COR-L47 (cell line): ENCODE measurements around the gene MYO15A.

ENCODE experiments used
- DNase-seq: peaks from one replicate; lab custom pipeline; 2025; lab: John Stamatoyannopoulos, UW

Gene MYO15A

GRCh38 chr17:18105595-18105994 is 3.0 kb upstream of the MYO15A start:
- DNase-seq = no peak

GRCh38 chr17:18106211-18106610 is 2.3 kb upstream of the MYO15A start:
- DNase-seq = no peak

- no peak for DNase-seq
Measured at GRCh38 chr17:18107061-18107790, 1.3 kb upstream of the MYO15A start.

GRCh38 chr17:18107971-18108370 is 585 bp upstream of the MYO15A start:
- DNase-seq = no peak

- no peak for DNase-seq
Measured at GRCh38 chr17:18109935-18110485, 1.5 kb downstream of the MYO15A start.

- DNase-seq = no peak
Measured at GRCh38 chr17:18110636-18111145, 2.1 kb downstream of the MYO15A start.

GRCh38 chr17:18111330-18111971 is 2.9 kb downstream of the MYO15A start:
- no peak for DNase-seq

GRCh38 chr17:18115517-18115916 is 7.0 kb downstream of the MYO15A start:
- no peak for DNase-seq

- DNase-seq = no peak
Measured at GRCh38 chr17:18116078-18116477, 7.5 kb downstream of the MYO15A start.

- no peak for DNase-seq
Measured at GRCh38 chr17:18117533-18117932, 9.0 kb downstream of the MYO15A start.

GRCh38 chr17:18117982-18118975 is 9.7 kb downstream of the MYO15A start:
- DNase-seq = no peak

- no peak for DNase-seq
Measured at GRCh38 chr17:18119166-18119745, 10.7 kb downstream of the MYO15A start.

GRCh38 chr17:18119938-18120337 is 11.4 kb downstream of the MYO15A start:
- DNase-seq = no peak

- DNase-seq = no peak
Measured at GRCh38 chr17:18120461-18121017, 12.0 kb downstream of the MYO15A start.

GRCh38 chr17:18121144-18121910 is 12.8 kb downstream of the MYO15A start:
- no peak for DNase-seq

- DNase-seq = no peak
Measured at GRCh38 chr17:18122990-18123753, 14.6 kb downstream of the MYO15A start.

- no peak for DNase-seq
Measured at GRCh38 chr17:18124345-18125126, 16.0 kb downstream of the MYO15A start.

GRCh38 chr17:18129041-18129502 is 20.5 kb downstream of the MYO15A start:
- DNase-seq = no peak

GRCh38 chr17:18132711-18133110 is 24.2 kb downstream of the MYO15A start:
- DNase-seq = no peak
